Suprapubic skin (tissue), 4 donors: ENCODE data around the gene GPRIN1. TPM values are rescaled to one million over a fixed set of nuclear protein-coding genes. Genes with fewer than 3 reads are reported as not detected.
A peak's percentile ranks its signal among the peaks of the same experiment; 100 is the strongest.

Source experiments
- DNase-seq, 2 donors: peaks; one replicate each; pipeline ENCODE4 v3.0.0-alpha.2; 2019; ENCODE audit warnings: low spot score in 2 of 2
- H3K27ac ChIP-seq: fragments of 200-600 bp; sonication (generic); one replicate; pipeline ENCODE4 v1.5.1; 2019
- H3K27me3 ChIP-seq: fragments of 200-600 bp; sonication (generic); one replicate; pipeline ENCODE4 v1.5.1; 2019
- H3K36me3 ChIP-seq: fragments of 200-600 bp; sonication (generic); one replicate; pipeline ENCODE4 v1.5.1; 2019
- H3K4me1 ChIP-seq: fragments of 200-600 bp; sonication (generic); one replicate; pipeline ENCODE4 v1.5.1; 2019
- H3K4me3 ChIP-seq: fragments of 200-600 bp; sonication (generic); one replicate; pipeline ENCODE4 v1.5.1; 2019; ENCODE audit warnings: mild to moderate bottlenecking
- H3K9me3 ChIP-seq: fragments of 200-600 bp; sonication (generic); one replicate; pipeline ENCODE4 v1.5.1; 2019
- EP300 ChIP-seq: sonication (generic); formaldehyde crosslinking; IDR thresholded peaks from one replicate; pipeline ENCODE4 v1.6.1; 2017; ENCODE audit warnings: antibody characterized with exemption
- POLR2A ChIP-seq, 2 donors: fragments of 450-650 bp; IDR thresholded peaks; one replicate each; pipeline ENCODE4 v1.6.1; 2017; ENCODE audit warnings: antibody characterized with exemption in 2 of 2, mild to moderate bottlenecking in 2 of 2, moderate library complexity in 2 of 2
- POLR2AphosphoS5 ChIP-seq, 3 donors: sonication (generic); formaldehyde crosslinking; IDR thresholded peaks; one replicate each; pipeline ENCODE4 v1.6.1; 2017; ENCODE audit warnings: antibody characterized with exemption in 3 of 3
- WGBS: methylation state at CpG from one replicate; pipeline ENCODE4 v1.1.5; 2018; 5-methylcytosine and 5-hydroxymethylcytosine counted together
- total RNA-seq, 4 donors: library from RNA; depleted of rRNA; stranded (reverse); fragments of >200 nt; gene quantifications; one replicate each; pipeline ENCODE4 v1.1.0, GENCODE V29; 2016
- TF ChIP-seq, protein P1 (sequence below), 2 donors: fragments of 200-600 bp in 1 of 2; fragments of 450-650 bp in 1 of 2; sonication (generic) in 1 of 2; IDR thresholded peaks; one replicate each; pipeline ENCODE4 v1.5.1; 2016 to 2019; ENCODE audit warnings: antibody characterized with exemption in 2 of 2, mild to moderate bottlenecking in 1 of 2, moderate library complexity in 1 of 2

Gene GPRIN1
- total RNA-seq = 1 to 10 TPM in 3 of 4 donors, under 1 TPM in 1; 0.24 to 2.8 (median 1.5) TPM

DNA sequence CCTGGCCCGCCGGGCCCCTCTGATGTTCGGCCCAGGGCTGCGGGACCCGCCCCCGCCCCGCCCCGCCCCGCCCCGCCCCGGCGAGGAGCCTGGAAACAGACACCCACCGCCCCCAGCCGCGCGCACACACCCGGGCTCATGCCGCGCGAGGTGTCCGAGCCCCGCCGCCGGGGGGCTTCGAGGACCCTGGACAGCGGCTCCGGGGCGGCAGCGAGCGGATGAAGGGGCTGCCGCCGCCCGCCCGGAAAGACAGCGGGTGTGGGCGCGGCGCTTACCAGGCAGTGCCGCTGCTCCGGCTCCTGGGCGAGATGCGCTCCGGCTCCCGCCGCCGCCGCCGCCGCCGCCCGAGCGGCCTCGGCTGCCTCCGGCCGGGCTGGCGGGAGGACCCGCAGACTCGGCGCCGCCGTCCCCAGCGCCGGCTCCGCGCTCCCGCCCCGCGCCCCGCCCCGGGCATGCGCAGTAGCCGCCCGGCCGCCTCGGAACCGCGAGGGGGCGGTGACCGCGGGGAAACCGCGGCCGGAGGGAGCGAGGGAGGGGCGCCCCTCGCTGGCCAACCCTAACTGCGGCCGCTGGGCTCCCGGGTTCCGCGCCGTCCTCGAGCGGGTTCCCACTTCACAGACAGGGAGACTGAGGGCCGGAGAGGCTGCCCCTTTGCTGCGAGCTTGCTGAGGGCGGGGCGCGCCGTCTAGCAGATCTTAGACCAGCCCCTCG lies at the start of gene GPRIN1:
TSS of gene GPRIN1 (minus strand) at position 433 of the 711 bp plus-strand sequence. CDS start 10,322 bp downstream, outside the sequence.
- H3K36me3 ChIP-seq = no peaks in the 10 kb centered on the region
- H3K4me3 ChIP-seq = peak within 1 kb of the TSS; percentile 55
- no CpG with 5 or more reads among the region's 101 CpGs for WGBS
- no peak for TF ChIP-seq EP300
- TF ChIP-seq, protein P1, sequence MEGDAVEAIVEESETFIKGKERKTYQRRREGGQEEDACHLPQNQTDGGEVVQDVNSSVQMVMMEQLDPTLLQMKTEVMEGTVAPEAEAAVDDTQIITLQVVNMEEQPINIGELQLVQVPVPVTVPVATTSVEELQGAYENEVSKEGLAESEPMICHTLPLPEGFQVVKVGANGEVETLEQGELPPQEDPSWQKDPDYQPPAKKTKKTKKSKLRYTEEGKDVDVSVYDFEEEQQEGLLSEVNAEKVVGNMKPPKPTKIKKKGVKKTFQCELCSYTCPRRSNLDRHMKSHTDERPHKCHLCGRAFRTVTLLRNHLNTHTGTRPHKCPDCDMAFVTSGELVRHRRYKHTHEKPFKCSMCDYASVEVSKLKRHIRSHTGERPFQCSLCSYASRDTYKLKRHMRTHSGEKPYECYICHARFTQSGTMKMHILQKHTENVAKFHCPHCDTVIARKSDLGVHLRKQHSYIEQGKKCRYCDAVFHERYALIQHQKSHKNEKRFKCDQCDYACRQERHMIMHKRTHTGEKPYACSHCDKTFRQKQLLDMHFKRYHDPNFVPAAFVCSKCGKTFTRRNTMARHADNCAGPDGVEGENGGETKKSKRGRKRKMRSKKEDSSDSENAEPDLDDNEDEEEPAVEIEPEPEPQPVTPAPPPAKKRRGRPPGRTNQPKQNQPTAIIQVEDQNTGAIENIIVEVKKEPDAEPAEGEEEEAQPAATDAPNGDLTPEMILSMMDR (IDR thresholded peaks at IDR 0.05) = no peak
- TF ChIP-seq POLR2A (IDR thresholded peaks at IDR 0.05) = no peak
- TF ChIP-seq POLR2AphosphoS5 (IDR thresholded peaks at IDR 0.05) = no peak
- no peak within 1 kb of the TSS for H3K27ac ChIP-seq
- H3K27me3 ChIP-seq = peaks cover 33% of the 10 kb centered on the region
- no peak for DNase-seq
- peaks cover 17% of the 10 kb centered on the region for H3K4me1 ChIP-seq
- H3K9me3 ChIP-seq = no peaks in the 10 kb centered on the region

DNA sequence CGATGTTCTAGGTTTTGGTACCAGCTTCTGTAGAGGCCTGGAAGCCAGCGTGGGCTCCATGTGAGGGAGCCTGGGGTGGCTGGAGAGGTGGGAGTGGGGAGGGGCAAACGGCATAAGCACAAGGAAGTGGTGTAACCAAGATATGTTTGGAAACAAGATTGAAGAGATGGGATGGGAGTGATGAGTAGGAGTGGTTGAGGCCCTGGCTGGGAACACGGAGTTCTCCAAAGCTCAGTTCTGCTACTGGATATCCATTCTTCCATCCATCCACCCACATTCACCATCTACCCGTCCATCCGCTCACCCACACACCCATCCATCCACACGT lies 49.5 kb upstream of the GPRIN1 start:
- no peaks in the 10 kb centered on the region for H3K9me3 ChIP-seq
- no peak overlapping the region for H3K4me3 ChIP-seq
- peaks cover 23% of the 10 kb centered on the region for H3K27me3 ChIP-seq
- H3K27ac ChIP-seq = no peak overlapping the region
- peaks cover 9% of the 10 kb centered on the region for H3K4me1 ChIP-seq
- no peak for TF ChIP-seq POLR2A (IDR thresholded peaks at IDR 0.05)
- TF ChIP-seq, protein P1 (IDR thresholded peaks at IDR 0.05) = no peak
- no peak for TF ChIP-seq EP300
- no peak for TF ChIP-seq POLR2AphosphoS5 (IDR thresholded peaks at IDR 0.05)
- DNase-seq = no peak
- 76% methylated on average over 7 of the region's 7 CpGs for WGBS
- peaks cover 25% of the 10 kb centered on the region for H3K36me3 ChIP-seq

DNA sequence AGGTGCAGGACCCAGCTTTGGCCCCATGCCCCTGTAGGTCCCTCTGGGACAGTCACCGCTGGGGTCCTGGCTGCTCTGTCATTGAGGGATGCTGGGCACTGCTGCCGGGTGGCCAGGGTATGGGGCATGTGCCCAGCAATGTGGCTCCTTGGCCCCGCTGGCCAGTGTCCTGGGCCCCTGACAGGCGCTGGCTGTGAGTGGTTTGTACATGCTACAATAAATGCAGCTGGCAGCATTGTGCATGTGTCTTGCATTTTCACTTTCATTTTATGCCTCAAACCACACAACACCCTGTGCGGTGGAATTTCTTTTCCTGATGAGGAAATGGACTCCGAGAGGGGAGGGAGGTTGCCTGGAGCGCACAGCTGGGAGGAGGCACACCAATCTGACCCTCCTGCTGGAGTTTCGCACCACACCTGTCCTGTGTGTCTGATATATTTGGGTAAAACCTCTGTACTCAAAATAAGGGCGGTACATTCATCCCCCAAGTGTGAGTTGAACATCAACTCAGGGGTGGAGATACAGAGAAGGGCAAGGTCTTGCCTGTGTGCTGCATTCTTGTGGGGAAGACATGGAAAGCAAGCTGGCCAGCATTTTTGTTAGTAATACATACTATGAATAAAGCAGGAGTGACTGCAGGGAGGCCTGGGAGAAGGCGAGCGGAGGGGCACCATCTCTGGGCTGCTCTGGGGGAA lies 49.0 kb upstream of the GPRIN1 start:
- no peak overlapping the region for H3K27ac ChIP-seq

DNA sequence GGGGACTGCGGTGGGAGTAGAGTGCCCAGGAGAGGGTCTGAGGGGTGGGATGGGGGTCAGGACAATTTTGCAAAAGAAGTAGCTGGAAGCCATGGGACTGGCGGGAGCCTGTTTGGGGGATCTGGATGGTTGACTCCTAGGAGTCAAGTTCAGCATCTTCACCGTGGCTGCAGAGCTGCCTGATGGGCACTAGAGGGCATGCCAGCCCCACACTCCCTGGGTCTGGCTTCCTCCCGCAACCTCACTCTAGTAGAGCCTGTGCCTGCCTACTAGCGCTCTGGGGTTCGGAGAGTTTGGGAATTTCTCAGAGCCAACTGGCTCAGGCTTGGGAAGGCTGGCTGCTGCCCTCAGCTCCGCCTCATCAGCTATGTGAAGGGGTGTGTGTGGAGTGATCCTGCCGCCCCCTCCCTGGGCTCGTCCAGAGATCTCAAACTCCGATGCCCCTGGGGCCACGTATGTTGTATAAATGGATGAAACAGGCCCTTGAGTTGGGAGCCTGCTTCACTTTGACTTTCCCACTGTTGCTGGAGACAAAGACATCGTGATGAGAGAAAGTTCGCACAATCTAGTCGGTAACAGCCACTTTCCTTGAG lies 48.1 kb upstream of the GPRIN1 start:
- 43% methylated on average over 14 of the region's 14 CpGs for WGBS
- DNase-seq = no peak
- H3K27ac ChIP-seq = no peak overlapping the region
- H3K4me1 ChIP-seq = peaks cover 9% of the 10 kb centered on the region
- peaks cover 34% of the 10 kb centered on the region for H3K36me3 ChIP-seq
- peaks cover 13% of the 10 kb centered on the region for H3K27me3 ChIP-seq
- H3K4me3 ChIP-seq = no peak overlapping the region
- no peaks in the 10 kb centered on the region for H3K9me3 ChIP-seq
- TF ChIP-seq, protein P1 (IDR thresholded peaks at IDR 0.05) = peak; percentile 26 to 91
- no peak for TF ChIP-seq POLR2AphosphoS5 (IDR thresholded peaks at IDR 0.05)

More for the DNA sequence above, 49.0 kb upstream of the GPRIN1 start:
- no peak for TF ChIP-seq POLR2AphosphoS5 (IDR thresholded peaks at IDR 0.05)
- TF ChIP-seq EP300 = no peak
- TF ChIP-seq, protein P1 (IDR thresholded peaks at IDR 0.05) = no peak
- TF ChIP-seq POLR2A (IDR thresholded peaks at IDR 0.05) = no peak
- H3K4me1 ChIP-seq = peaks cover 9% of the 10 kb centered on the region
- no peak for DNase-seq
- peaks cover 30% of the 10 kb centered on the region for H3K36me3 ChIP-seq
- H3K4me3 ChIP-seq = no peak overlapping the region
- H3K9me3 ChIP-seq = no peaks in the 10 kb centered on the region
- H3K27me3 ChIP-seq = peaks cover 19% of the 10 kb centered on the region
- WGBS = 75% methylated on average over 11 of the region's 11 CpGs

DNA sequence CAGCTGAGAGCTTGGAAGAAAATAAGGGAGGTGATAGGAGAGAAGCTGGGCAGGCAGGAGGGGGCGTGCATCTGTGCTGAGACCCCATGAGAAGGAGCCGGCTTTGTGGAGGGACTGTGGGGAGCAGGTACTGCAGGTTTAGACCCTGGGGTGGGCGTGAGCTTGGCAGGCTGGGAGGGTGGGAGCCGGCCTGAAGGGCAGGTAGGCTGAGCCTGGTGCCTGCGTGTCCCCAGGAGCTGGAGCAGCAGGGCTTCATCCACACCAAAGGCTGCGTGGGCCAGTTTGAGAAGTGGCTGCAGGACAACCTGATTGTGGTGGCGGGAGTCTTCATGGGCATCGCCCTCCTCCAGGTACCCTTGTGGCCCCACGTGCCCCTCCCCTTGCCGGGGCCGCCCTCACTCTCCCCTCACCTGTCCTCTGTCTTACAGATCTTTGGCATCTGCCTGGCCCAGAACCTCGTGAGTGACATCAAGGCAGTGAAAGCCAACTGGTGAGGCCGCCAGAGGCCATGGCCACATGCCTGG lies 46.6 kb upstream of the GPRIN1 start:
- peaks cover 9% of the 10 kb centered on the region for H3K4me1 ChIP-seq

More for the DNA sequence above, 46.6 kb upstream of the GPRIN1 start:
- H3K27me3 ChIP-seq = peaks cover 4% of the 10 kb centered on the region
- TF ChIP-seq POLR2A (IDR thresholded peaks at IDR 0.05) (no peak), EP300 (no peak), POLR2AphosphoS5 (IDR thresholded peaks at IDR 0.05) (no peak)
- TF ChIP-seq, protein P1 (IDR thresholded peaks at IDR 0.05) = no peak
- DNase-seq = no peak
- 95% methylated on average over 6 of the region's 13 CpGs for WGBS
- no peaks in the 10 kb centered on the region for H3K9me3 ChIP-seq
- peaks cover 38% of the 10 kb centered on the region for H3K36me3 ChIP-seq
- no peak overlapping the region for H3K4me3 ChIP-seq
- H3K27ac ChIP-seq = no peak overlapping the region
